GM19395 (cell line): ENCODE measurements around the gene WDR5.
"Not testable (repeated sequence)": the region's sequence is repeated elsewhere in the genome, so short reads cannot be mapped to it uniquely, and the experiment has no call there.

Source experiments
- ATAC-seq: cut with Tn5 transposase; IDR thresholded peaks from one replicate; pipeline ENCODE4 v1.9.1; 2021; ENCODE audit warnings: mild to moderate bottlenecking, moderate library complexity; ENCODE audit not compliant: unreplicated experiment

Gene WDR5

GRCh38 chr9:134135343-134136117 is at the start of gene WDR5:
Gene WDR5 (plus strand): TSS chr9:134136082. CDS start chr9:134139878, 3,796 bp downstream.
- ATAC-seq: peak; percentile 60

DNA sequence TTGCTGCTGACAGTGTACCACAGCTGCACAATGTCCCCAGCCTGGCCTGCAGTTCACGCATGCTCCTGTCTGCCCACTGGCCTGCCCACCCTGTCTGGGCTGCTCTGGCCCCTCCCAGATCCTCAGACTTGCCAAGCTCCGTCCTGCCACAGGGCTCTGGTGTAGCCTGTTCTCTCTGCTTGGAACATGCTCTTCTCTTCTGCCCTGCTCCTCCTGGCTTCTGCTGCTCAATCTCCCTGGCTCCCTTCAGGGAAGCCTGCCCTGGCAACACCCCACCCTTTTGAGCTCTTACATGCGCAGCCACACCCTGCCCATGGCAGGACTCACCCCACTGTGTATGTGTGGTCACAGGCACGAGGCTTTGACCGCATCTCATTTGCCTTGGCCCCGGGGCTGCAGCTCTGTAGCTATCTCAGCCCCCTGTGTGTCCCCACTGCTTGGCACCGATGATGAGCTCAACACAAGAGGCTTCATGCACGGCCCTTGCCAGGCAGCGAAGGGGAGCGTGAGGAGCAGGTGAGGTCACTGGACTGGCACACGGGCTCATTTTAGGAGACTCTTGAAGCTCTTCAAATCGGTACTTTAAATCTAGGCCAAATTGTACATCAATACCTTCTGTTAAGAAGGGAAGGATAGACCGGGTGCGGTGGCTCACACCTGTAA is 47.7 kb upstream of the WDR5 start:
- no peak for ATAC-seq

DNA sequence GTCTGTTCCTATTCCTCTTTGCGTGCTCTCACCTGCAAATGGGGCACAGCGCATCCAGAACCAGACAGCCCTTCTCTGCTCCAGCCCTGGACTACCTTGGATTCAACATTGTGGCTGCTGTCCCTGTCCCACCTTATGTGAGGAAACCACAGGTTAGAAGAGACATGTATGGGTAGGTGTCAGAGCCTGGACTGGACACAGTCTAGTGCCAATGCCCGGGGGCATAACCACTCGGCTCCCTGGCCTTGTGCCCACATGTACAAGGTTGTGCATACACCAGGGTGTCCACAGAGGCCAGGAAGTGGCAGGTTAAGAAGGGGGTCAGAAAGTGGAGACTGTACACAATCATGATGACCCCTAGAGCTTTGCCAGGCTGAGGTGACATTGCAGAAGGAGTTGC is 45.9 kb upstream of the WDR5 start:
- ATAC-seq: no peak

DNA sequence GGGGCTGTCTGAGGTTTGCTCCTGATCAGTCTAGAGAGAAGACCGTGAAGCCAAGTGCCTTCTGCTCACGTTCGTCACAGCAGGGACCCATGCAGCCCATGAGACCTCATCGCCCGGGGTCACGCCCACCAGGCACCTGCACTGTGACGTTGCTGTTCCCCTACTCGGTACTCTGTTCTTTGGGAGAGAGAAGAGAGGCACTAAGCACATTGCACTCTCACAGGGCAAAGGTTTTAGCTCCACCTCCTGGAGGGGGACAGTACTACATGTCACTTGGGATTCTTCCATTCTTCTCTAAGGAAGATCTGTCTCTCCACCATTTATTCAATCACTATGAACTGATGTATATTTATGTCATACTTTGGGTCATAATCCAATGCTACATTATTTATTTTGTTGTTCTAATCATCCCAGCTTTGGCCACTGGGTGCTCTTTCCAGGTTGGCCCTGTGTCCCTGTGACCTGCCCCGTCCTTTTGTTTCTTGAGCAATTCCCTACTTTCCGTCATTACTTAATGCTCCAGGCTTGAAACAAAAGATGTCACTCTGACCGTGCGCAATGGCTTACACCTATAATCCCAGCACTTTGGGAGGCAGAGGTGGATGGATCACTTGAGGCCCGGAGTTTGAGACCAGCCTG is 36.6 kb upstream of the WDR5 start:
- ATAC-seq: no peak

GRCh38 chr9:134100040-134100439 is 35.8 kb upstream of the WDR5 start:
- no peak for ATAC-seq

GRCh38 chr9:134101133-134101532 is 34.7 kb upstream of the WDR5 start:
- ATAC-seq: not testable (repeated sequence)

DNA sequence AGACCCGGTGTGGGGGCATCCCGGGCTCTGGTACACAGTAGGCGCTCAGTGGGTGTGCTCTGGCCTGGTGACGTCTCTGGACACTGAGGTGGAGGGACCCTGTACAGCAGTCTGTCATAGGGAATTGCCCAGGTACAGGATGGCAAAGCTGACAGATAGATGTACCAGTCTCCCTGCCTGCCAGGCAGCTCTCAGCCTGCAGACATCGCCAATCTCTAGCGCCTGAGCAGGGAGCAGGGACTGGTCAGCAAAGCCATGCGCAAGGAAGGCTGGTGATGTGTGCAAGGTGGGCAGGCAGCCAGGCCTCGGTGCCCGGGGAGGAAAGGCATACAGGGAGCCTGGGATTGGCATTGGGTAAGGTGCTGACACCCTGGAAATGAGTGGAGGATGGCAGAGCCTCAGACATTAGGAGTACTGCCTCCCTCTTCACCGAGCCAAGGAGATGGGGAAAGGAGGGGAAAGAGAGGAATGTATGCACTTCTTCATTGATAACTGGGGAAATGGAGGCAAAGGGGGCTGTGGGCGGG is 34.2 kb upstream of the WDR5 start:
- no peak for ATAC-seq

GRCh38 chr9:134103391-134103998 is 32.4 kb upstream of the WDR5 start:
- ATAC-seq: no peak

- no peak for ATAC-seq
These were observed 24.8 kb upstream of the WDR5 start for GRCh38 chr9:134111064-134111463.

DNA sequence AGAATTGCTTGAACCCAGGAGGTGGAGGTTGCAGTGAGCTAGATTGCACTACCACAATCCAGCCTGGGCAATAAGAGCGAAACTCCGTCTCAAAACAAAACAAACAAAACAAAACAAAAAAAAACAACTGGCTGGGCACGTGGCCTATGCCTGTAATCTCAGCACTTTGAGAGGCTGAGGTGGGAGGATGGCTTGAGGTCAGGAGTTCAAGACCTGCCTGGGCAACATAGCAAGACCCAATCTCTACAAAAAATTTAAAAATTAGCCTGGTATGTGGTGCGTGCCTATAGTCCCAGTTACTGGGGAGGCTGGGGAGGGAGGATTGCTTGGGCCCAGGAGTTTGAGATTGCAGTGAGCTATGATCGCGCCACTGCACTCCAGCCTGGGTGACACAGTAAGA is 23.3 kb upstream of the WDR5 start:
- ATAC-seq: no peak

DNA sequence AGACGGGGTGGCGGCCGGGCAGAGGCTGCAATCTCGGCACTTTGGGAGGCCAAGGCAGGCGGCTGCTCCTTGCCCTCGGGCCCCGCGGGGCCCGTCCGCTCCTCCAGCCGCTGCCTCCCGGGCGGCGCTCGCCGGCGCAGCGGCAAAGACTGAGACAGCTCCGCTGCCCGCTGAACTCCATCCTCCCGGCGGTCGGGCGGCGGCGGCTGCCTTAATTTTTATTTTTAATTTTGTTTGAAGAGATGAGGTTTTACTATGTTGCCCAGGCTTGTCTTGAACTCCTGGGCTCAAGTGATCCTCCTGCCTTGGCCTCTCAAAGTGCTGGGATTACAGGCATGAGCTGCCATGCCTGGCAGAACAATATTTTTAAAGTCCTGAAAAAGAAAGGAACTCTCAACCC is 16.9 kb upstream of the WDR5 start:
- ATAC-seq: not testable (repeated sequence)

DNA sequence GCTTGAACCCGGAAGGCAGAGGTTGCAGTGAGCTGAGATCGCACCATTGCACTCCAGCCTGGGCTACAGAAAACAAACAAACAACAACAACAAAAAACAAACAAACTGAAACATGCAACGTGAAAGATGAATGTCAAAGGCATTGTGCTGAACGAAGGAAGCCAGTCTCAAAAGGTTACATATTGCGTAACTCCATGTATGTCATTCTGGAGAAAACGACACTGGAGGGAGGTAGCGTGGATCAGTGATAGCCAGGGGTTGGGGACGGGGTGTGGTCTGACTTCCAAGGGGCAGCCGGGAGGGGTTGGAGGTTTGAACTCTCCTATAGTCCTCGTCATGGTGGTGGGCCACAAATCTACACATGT is 12.1 kb upstream of the WDR5 start:
- ATAC-seq: no peak

DNA sequence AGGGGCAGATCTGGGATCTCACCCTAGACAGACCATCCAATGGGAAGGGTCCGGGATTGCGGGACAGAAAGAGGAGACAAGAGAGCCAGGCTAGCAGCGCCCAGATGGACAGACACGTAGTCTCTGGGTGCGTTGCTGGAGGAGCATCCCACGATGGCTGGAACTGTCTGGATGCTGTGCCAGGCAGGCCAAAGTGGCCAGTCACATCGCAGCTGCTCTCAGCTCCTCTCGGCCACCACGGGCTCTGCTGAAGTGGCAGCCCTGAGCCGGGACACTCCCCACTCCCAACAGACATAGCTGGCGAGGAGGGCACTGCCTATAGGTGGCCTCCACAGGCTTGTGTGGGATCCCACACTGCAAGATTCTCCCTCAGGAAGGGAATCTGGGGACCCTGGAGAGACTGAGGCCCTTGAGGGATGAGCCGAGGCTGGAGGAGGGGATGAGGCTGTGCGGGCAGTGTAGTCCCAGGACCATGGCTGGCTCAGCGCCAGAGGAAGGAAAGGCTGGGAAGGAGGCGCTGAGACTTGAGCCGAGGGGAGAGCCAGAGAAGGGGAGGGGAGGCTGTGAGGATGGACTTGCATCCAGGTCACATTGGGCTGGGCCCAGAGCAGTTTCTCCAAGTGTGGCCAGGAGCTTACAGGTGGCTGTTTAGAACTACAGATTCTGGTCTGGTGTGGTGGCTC is 10.3 kb upstream of the WDR5 start:
- no peak for ATAC-seq

DNA sequence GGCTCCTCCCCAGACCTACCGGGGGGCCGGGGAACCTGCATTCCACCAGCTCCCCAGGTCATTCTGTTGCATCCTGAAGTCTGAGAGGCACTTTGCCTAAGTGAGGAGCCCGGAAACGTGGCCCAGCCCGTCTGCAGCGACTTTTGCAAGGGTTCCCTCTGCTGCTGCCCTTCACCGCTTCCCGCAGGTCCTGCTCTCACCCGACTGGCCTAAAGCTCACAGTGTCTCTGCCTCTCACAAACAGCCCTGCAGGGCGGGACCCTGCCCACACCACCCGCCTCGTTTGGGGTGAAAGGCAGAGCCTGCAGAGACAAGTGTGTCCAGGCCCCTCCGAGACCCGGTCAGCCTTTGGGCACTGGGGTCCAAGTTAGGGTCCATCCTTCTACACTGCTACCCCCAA is 9.5 kb upstream of the WDR5 start:
- no peak for ATAC-seq

DNA sequence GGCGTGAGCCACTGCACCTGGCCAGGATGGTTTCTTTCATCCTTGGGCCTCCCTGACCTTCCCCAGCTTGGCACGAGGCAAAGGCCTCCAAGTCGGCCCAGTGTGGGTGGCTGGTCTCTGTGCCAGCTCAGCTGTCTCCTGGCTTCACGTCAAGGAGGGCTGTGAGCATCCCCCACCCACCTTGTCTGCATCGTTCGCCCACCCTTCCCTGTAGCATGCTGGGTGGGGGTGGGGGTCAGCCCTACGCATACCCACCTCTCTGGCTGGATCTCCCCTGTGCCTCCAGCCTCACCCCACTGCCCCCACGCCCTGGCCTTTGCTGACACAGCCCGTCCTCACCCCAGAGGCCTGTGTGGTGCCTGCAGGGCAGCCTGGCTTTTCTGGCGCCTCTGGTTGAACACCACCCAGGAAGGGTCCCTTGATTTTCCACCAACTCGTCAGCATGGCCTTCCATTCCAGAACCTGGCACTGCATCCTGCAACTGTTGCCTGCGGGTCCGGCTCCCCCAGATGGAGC is 8.8 kb upstream of the WDR5 start:
- no peak for ATAC-seq

DNA sequence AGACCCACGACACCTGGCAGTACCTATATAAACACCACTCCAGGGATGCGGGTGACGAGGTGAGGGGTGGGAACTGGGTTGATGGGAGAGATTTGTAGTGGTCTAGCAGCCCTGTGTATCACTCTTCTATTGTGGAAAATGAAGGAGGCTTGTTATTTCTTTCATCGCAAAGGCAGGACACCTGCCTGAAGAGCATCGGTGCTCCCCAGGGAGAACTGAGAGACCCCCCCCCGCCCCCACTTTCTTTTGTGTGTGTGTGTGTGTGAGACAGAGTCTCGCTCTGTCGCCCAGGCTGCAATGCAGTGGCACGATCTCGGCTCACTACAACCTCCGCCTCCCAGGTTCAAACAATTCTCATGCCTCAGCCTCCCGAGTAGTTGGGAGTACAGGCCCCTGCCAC is 8.3 kb upstream of the WDR5 start:
- no peak for ATAC-seq

DNA sequence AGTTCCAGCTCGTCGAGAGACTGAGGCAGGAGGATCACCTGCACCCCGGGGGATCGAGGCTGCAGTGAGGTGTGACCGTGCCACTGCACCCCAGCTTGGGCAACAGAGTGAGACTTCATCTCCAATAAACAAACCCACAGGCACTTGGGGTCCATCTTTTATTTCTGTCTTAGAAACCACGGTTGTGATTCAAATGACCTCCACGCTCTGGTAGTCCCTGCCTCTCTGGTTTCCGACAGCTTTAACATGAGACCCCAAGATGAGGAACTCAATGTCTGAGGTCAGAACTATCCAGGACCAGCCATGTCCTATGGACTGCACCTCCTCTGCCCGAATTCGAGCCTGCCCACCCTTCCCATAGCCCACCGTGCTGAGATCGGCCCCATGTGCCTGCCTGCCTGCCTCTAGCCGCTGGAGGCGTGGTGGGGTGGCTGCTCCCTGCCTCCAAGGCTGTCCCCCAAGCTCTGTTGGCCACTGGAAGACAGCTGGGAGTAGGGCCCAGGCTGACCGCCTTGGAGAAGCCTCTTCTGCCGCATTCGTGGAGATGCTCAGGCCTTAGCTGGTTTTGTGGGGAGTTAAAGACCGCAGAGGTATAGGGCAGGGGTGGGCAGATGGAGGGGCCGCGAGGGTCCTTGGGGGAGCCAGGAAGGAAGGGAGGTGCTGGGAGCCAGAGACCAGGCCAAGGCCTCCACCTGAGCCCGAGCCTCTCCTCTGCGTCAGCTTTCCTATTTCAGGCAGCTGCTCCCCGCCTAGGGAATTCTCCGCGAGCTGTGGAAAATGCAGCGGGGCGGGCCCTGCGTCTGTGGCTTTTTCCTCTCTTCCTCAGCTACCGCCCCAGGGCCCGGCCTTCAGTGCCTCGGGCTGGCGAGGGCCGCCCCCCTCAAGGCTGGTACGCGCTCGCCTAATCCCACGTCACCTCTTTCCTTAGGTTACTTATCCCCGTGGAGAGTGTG is 6.9 kb upstream of the WDR5 start:
- no peak for ATAC-seq

DNA sequence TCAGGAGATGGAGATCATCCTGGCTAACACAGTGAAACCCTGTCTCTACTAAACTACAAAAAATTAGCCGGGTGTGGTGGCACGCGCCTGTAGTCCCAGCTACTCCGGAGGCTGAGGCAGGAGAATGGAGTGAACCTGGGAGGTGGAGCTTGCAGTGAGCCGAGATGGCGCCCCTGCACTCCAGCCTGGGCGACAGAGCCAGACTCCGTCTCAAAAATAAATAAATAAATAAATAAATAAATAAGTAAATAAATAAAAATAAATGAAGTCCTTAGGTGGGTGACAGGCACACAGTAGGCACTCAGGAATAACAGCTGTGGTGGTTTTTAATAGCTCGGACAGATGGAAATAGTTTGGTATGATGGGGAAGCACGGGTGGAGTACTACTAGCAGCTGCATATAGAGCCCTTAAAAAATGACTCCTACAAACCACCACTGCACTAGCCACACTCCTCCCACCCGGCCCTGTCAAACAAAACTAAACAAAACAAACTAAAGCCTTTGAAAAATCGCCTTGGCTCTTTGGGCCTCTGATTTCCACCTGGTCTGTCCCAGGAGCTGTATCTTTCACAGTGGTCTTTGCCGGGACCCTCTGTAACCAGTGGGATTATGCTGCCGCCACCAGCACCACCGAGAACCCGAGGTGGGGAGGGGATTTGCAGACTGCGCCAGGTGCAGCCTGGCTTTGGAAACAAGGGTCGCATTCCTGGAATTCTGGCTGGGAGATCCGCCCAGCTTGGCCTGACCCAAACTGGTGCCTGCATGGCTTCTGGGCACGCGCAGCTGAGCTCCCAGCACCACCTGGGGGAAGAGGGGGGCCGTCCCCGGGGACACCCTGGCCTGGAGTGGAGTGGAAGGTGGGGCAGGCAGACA is 5.1 kb upstream of the WDR5 start:
- ATAC-seq: no peak
